GM19023 (cell line): ENCODE results near the gene RASSF5.

Experiments used
- ATAC-seq: cut with Tn5 transposase; IDR thresholded peaks from one replicate; pipeline ENCODE4 v1.9.1; 2021; ENCODE audit warnings: mild to moderate bottlenecking, moderate library complexity; ENCODE audit not compliant: unreplicated experiment

RASSF5 gene

GRCh38 chr1:206583707-206584648 lies 76.6 kb downstream of the RASSF5 start:
- no peak for ATAC-seq

GRCh38 chr1:206584683-206585082 lies 77.4 kb downstream of the RASSF5 start:
- no peak for ATAC-seq

GRCh38 chr1:206586501-206587445 lies 79.4 kb downstream of the RASSF5 start:
- ATAC-seq, result no peak

- ATAC-seq, result no peak
These were observed 80.6 kb downstream of the RASSF5 start for GRCh38 chr1:206587904-206588303.

GRCh38 chr1:206588492-206588891 lies 81.2 kb downstream of the RASSF5 start:
- ATAC-seq, result no peak

GRCh38 chr1:206589206-206589605 lies 81.9 kb downstream of the RASSF5 start:
- no peak for ATAC-seq

- peak; percentile 70 for ATAC-seq
These were observed 82.9 kb downstream of the RASSF5 start for GRCh38 chr1:206590025-206590758.

- no peak for ATAC-seq
These were observed 83.9 kb downstream of the RASSF5 start for GRCh38 chr1:206591226-206591625.

- ATAC-seq, result no peak
These were observed 84.4 kb downstream of the RASSF5 start for GRCh38 chr1:206591696-206592095.

GRCh38 chr1:206593351-206593925 lies 86.1 kb downstream of the RASSF5 start:
- no peak for ATAC-seq

- ATAC-seq, result no peak
These were observed 88.4 kb downstream of the RASSF5 start for GRCh38 chr1:206595581-206596318.

GRCh38 chr1:206596319-206596666 lies 89.0 kb downstream of the RASSF5 start:
- no peak for ATAC-seq

- no peak for ATAC-seq
These were observed 93.2 kb downstream of the RASSF5 start for GRCh38 chr1:206600527-206600926.

- no peak for ATAC-seq
These were observed 97.5 kb downstream of the RASSF5 start for GRCh38 chr1:206604861-206605260.

- ATAC-seq, result no peak
These were observed 99.5 kb downstream of the RASSF5 start for GRCh38 chr1:206606867-206607266.

- no peak for ATAC-seq
These were observed 100.9 kb downstream of the RASSF5 start for GRCh38 chr1:206608108-206608698.

- no peak for ATAC-seq
These were observed 102.1 kb downstream of the RASSF5 start for GRCh38 chr1:206609229-206609991.

- peak; percentile 89 for ATAC-seq
These were observed 105.0 kb downstream of the RASSF5 start, which contains the start of gene EIF2D for GRCh38 chr1:206612129-206612876. EIF2D (minus strand) TSS chr1:206612465; CDS start chr1:206612342, 123 bp downstream.
